C4-2B (cell line): ENCODE data around the gene EFEMP1.

Experiments used
- ZFX ChIP-seq: fragments of 450-650 bp; IDR thresholded peaks from 2 replicates; pipeline ENCODE4 v1.6.1; 2017
- TF ChIP-seq, protein P1 (sequence below): fragments of 450-650 bp; conservative IDR thresholded peaks from 2 replicates; pipeline ENCODE4 v1.5.1; 2017; ENCODE audit warnings: mild to moderate bottlenecking

GRCh38 chr2:55837073-55837472, 86.5 kb downstream of the EFEMP1 start:
- TF ChIP-seq, protein P1, sequence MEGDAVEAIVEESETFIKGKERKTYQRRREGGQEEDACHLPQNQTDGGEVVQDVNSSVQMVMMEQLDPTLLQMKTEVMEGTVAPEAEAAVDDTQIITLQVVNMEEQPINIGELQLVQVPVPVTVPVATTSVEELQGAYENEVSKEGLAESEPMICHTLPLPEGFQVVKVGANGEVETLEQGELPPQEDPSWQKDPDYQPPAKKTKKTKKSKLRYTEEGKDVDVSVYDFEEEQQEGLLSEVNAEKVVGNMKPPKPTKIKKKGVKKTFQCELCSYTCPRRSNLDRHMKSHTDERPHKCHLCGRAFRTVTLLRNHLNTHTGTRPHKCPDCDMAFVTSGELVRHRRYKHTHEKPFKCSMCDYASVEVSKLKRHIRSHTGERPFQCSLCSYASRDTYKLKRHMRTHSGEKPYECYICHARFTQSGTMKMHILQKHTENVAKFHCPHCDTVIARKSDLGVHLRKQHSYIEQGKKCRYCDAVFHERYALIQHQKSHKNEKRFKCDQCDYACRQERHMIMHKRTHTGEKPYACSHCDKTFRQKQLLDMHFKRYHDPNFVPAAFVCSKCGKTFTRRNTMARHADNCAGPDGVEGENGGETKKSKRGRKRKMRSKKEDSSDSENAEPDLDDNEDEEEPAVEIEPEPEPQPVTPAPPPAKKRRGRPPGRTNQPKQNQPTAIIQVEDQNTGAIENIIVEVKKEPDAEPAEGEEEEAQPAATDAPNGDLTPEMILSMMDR = no peak
- TF ChIP-seq ZFX = no peak
